Measurements from ENCODE around the gene LPIN2.
"Not testable (repeated sequence)": the region's sequence is repeated elsewhere in the genome, so short reads cannot be mapped to it uniquely, and the experiment has no call there.

LPIN2 gene

GRCh38 chr18:3007491-3007890 is 5.5 kb downstream of the LPIN2 start:
- DNase-seq (ENCODE audit: low read depth) = no peak

- DNase-seq (ENCODE audit: low read depth) = no peak
These were observed 7.5 kb downstream of the LPIN2 start for GRCh38 chr18:3005462-3005861.

GRCh38 chr18:3003766-3004165 is 9.2 kb downstream of the LPIN2 start:
- not testable (repeated sequence) for DNase-seq (ENCODE audit: low read depth)

- no peak for DNase-seq (ENCODE audit: low read depth)
These were observed 10.2 kb downstream of the LPIN2 start for GRCh38 chr18:3002732-3003131.

- no peak for DNase-seq (ENCODE audit: low read depth)
These were observed 14.3 kb downstream of the LPIN2 start for GRCh38 chr18:2998644-2999043.

GRCh38 chr18:2997846-2998564 is 14.9 kb downstream of the LPIN2 start:
- no peak for DNase-seq (ENCODE audit: low read depth)

GRCh38 chr18:2997429-2997828 is 15.5 kb downstream of the LPIN2 start:
- no peak for DNase-seq (ENCODE audit: low read depth)

- DNase-seq (ENCODE audit: low read depth) = peak; percentile 54
These were observed 18.1 kb downstream of the LPIN2 start for GRCh38 chr18:2994603-2995432.

- no peak for DNase-seq (ENCODE audit: low read depth)
These were observed 18.8 kb downstream of the LPIN2 start for GRCh38 chr18:2994020-2994589.

GRCh38 chr18:2992995-2993877 is 19.7 kb downstream of the LPIN2 start:
- DNase-seq (ENCODE audit: low read depth) = no peak

- DNase-seq (ENCODE audit: low read depth) = no peak
These were observed 21.8 kb downstream of the LPIN2 start for GRCh38 chr18:2990956-2991640.

- no peak for DNase-seq (ENCODE audit: low read depth)
These were observed 24.8 kb downstream of the LPIN2 start for GRCh38 chr18:2987876-2988790.

GRCh38 chr18:2986150-2986865 is 26.6 kb downstream of the LPIN2 start:
- no peak for DNase-seq (ENCODE audit: low read depth)

- no peak for DNase-seq (ENCODE audit: low read depth)
These were observed 27.3 kb downstream of the LPIN2 start for GRCh38 chr18:2985628-2986027.

GRCh38 chr18:2984703-2985261 is 28.2 kb downstream of the LPIN2 start:
- DNase-seq (ENCODE audit: low read depth) = no peak

GRCh38 chr18:2984091-2984490 is 28.9 kb downstream of the LPIN2 start:
- DNase-seq (ENCODE audit: low read depth) = no peak

- DNase-seq (ENCODE audit: low read depth) = no peak
These were observed 29.6 kb downstream of the LPIN2 start for GRCh38 chr18:2983296-2983695.

- no peak for DNase-seq (ENCODE audit: low read depth)
These were observed 30.3 kb downstream of the LPIN2 start for GRCh38 chr18:2982452-2983269.
